Hepatocyte (in vitro differentiated cells): ENCODE data around the gene MIER1. TPM values are rescaled to one million over a fixed set of nuclear protein-coding genes. Genes with fewer than 3 reads are reported as not detected.
"Not testable (repeated sequence)": the region's sequence is repeated elsewhere in the genome, so short reads cannot be mapped to it uniquely, and the experiment has no call there.

Experiments used
- DNase-seq: peaks from one replicate; pipeline ENCODE4 v3.0.0-alpha.2; 2016; ENCODE audit warnings: low spot score
- H2AFZ ChIP-seq: fragments of 200-600 bp; sonication (generic); 2 replicates; pipeline ENCODE4 v1.6.0; 2016; ENCODE audit warnings: antibody characterized with exemption, mild to moderate bottlenecking
- H3K27ac ChIP-seq: fragments of 200-600 bp; sonication (generic); 2 replicates; pipeline ENCODE4 v1.5.1; 2016; ENCODE audit warnings: mild to moderate bottlenecking
- H3K27me3 ChIP-seq: fragments of 200-600 bp; sonication (generic); 2 replicates; pipeline ENCODE4 v1.6.1; 2016
- H3K36me3 ChIP-seq: fragments of 200-600 bp; sonication (generic); replicated peaks from 2 replicates; pipeline ENCODE4 v1.5.1; 2016; ENCODE audit warnings: low read depth; ENCODE audit not compliant: insufficient read depth
- H3K4me1 ChIP-seq: fragments of 200-600 bp; sonication (generic); 2 replicates; pipeline ENCODE4 v1.5.1; 2016; ENCODE audit warnings: mild to moderate bottlenecking, moderate library complexity; ENCODE audit not compliant: insufficient read depth
- H3K4me2 ChIP-seq: fragments of 200-600 bp; sonication (generic); 2 replicates; pipeline ENCODE4 v1.6.0; 2016
- H3K4me3 ChIP-seq: fragments of 200-600 bp; sonication (generic); 2 replicates; pipeline ENCODE4 v1.5.1; 2016; ENCODE audit warnings: mild to moderate bottlenecking
- H3K79me2 ChIP-seq: fragments of 200-600 bp; sonication (generic); 2 replicates; pipeline ENCODE4 v1.6.0; 2017; ENCODE audit warnings: mild to moderate bottlenecking
- H3K9me2 ChIP-seq: fragments of 200-600 bp; sonication (generic); replicated peaks from 2 replicates; pipeline ENCODE4 v1.6.0; 2017; ENCODE audit warnings: mild to moderate bottlenecking; ENCODE audit not compliant: insufficient read depth
- H3K9me3 ChIP-seq: fragments of 200-600 bp; sonication (generic); 2 replicates; pipeline ENCODE4 v1.5.1; 2016; ENCODE audit warnings: low read depth, mild to moderate bottlenecking
- H4K20me1 ChIP-seq: fragments of 200-600 bp; sonication (generic); 2 replicates; pipeline ENCODE4 v1.6.0; 2016; ENCODE audit warnings: mild to moderate bottlenecking; ENCODE audit not compliant: insufficient read depth, poor library complexity, severe bottlenecking
- CTCF ChIP-seq: fragments of 200-600 bp; sonication (generic); IDR thresholded peaks from 2 replicates; pipeline ENCODE4 v1.5.1; 2016; ENCODE audit warnings: antibody characterized with exemption, mild to moderate bottlenecking; ENCODE audit not compliant: poor library complexity
- EZH2 ChIP-seq: fragments of 200-600 bp; sonication (generic); IDR thresholded peaks from 2 replicates; pipeline ENCODE4 v1.6.1; 2016; ENCODE audit warnings: antibody characterized with exemption, mild to moderate bottlenecking, borderline replicate concordance
- EZH2phosphoT487 ChIP-seq: fragments of 200-600 bp; sonication (generic); IDR thresholded peaks from one replicate; pipeline ENCODE4 v1.6.1; 2018; ENCODE audit warnings: antibody characterized with exemption, mild to moderate bottlenecking, low read depth, moderate library complexity; ENCODE audit not compliant: unreplicated experiment, severe bottlenecking
- WGBS: methylation state at CpG from one replicate; pipeline ENCODE4 v1.1.6; 2016; ENCODE audit warnings: low lambda C conversion rate; ENCODE audit errors: missing lambda C conversion rate; 5-methylcytosine and 5-hydroxymethylcytosine counted together
- polyA plus RNA-seq: library from polyadenylated mRNA; unstranded; fragments of >200 nt; fragmentation: Nextera tagmentation; extraction: Ambion mirVana; gene quantifications from 2 replicates; pipeline ENCODE4 v1.2.1, GENCODE V29; 2016
- total RNA-seq: library from RNA; depleted of rRNA; stranded (reverse); fragments of >200 nt; gene quantifications from 2 replicates; pipeline ENCODE4 v1.2.3, GENCODE V29; 2014

Gene MIER1
- total and polyA plus RNA-seq, 2 experiments from 2014 or later = 19.3 to 42.2 TPM

GRCh38 chr1:66890621-66891020 is 34.2 kb upstream of the MIER1 start:
- Histone ChIP-seq H3K4me1 (no peaks in the 10 kb centered on the region), H3K27me3 (no peaks in the 10 kb centered on the region), H3K9me2 (no peaks in the 10 kb centered on the region), H3K4me2 (no peak overlapping the region), H3K9me3 (no peaks in the 10 kb centered on the region), H4K20me1 (no peaks in the 10 kb centered on the region), H3K36me3 (no peaks in the 10 kb centered on the region), H3K4me3 (no peak overlapping the region), H3K27ac (no peak overlapping the region), H2AFZ (no peak overlapping the region), H3K79me2 (no peaks in the 10 kb centered on the region)
- WGBS = 85% methylated on average over 1 of the region's 1 CpG
- TF ChIP-seq EZH2 (no peak), EZH2phosphoT487 (no peak), CTCF (no peak)
- DNase-seq = no peak

GRCh38 chr1:66893712-66894111 is 31.1 kb upstream of the MIER1 start:
- TF ChIP-seq EZH2 (no peak), CTCF (no peak), EZH2phosphoT487 (no peak)
- 95% methylated on average over 3 of the region's 3 CpGs for WGBS
- H3K9me2 ChIP-seq = no peaks in the 10 kb centered on the region
- no peaks in the 10 kb centered on the region for H3K27me3 ChIP-seq
- no peaks in the 10 kb centered on the region for H4K20me1 ChIP-seq
- H3K27ac ChIP-seq = no peak overlapping the region
- no peak overlapping the region for H3K4me3 ChIP-seq
- no peak overlapping the region for H3K4me2 ChIP-seq
- no peaks in the 10 kb centered on the region for H3K36me3 ChIP-seq
- no peaks in the 10 kb centered on the region for H3K9me3 ChIP-seq
- H3K79me2 ChIP-seq = no peaks in the 10 kb centered on the region
- H2AFZ ChIP-seq = no peak overlapping the region
- no peaks in the 10 kb centered on the region for H3K4me1 ChIP-seq
- DNase-seq = no peak

DNA sequence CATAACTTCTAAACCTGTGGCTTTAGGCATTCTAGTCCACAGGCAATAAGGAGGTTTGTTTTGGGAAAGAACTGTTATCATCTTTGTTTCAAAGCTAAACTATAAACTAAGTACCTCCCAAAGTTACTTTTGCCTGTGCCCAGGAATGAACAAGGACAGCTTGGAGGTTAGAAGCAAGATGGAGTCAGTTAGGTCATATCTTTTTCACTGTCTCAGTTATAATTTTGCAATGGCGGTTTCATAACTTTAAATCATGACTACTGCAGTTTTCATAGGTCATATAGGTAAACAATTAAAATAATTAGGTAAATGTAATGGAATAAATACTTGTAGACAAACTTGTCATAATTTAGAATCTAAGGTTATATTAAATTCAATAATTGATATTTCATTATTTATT is 9.6 kb upstream of the MIER1 start:
- H3K9me3 ChIP-seq, H3K36me3 ChIP-seq, DNase-seq, H3K79me2 ChIP-seq, H3K4me3 ChIP-seq, H2AFZ ChIP-seq, H3K9me2 ChIP-seq, H3K27ac ChIP-seq, H4K20me1 ChIP-seq, H3K27me3 ChIP-seq, H3K4me2 ChIP-seq, H3K4me1 ChIP-seq: not testable (repeated sequence)
- 91% methylated on average over 1 of the region's 1 CpG for WGBS

DNA sequence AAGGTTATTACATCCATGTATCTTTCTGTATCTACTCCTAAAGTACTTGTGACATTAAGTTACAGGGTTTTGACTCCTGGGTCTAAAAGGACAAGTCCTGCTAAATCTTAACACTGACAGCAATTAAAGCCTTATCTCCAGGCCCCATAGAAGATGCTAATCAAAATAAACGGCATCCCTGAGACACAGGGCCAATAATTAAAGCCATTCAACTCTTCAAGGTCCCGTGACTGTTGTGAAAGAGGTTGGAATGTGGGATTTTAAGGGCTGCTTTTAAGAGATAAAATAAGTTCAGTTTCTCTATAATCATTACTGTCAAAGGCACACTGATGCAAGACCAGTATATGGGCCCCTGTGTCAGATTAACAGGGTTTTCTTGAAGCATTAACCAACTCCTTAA is 8.5 kb upstream of the MIER1 start:
- no peaks in the 10 kb centered on the region for H4K20me1 ChIP-seq
- DNase-seq = peak; percentile 23
- TF ChIP-seq CTCF = no peak
- no peak for TF ChIP-seq EZH2
- no peak for TF ChIP-seq EZH2phosphoT487
- no peaks in the 10 kb centered on the region for H3K9me3 ChIP-seq
- no peak overlapping the region for H2AFZ ChIP-seq
- H3K27ac ChIP-seq = no peak overlapping the region
- no peaks in the 10 kb centered on the region for H3K36me3 ChIP-seq
- H3K4me3 ChIP-seq = no peak overlapping the region
- no peaks in the 10 kb centered on the region for H3K27me3 ChIP-seq
- peak overlapping the region; percentile 1 for H3K4me2 ChIP-seq
- H3K4me1 ChIP-seq = peaks cover 8% of the 10 kb centered on the region
- H3K79me2 ChIP-seq = peaks cover 8% of the 10 kb centered on the region
- 16% methylated on average over 2 of the region's 2 CpGs for WGBS
- no peaks in the 10 kb centered on the region for H3K9me2 ChIP-seq
